KG1 (cell line): ENCODE data around the gene MORC4.

Experiments
- DNase-seq: peaks from one replicate; lab custom pipeline; 2025; lab: John Stamatoyannopoulos, UW

MORC4 gene

GRCh38 chrX:106905064-106905708 lies 94.8 kb downstream of the MORC4 start:
- DNase-seq: no peak

GRCh38 chrX:106903856-106904528 lies 96.0 kb downstream of the MORC4 start:
- no peak for DNase-seq

GRCh38 chrX:106903291-106903824 lies 96.7 kb downstream of the MORC4 start, which contains the start of gene RIPPLY1:
Gene RIPPLY1, minus strand, starts transcription at chrX:106903341. Its CDS starts 54 bp downstream, at chrX:106903287.
- DNase-seq: no peak

- DNase-seq: no peak
These were observed 97.3 kb downstream of the MORC4 start for GRCh38 chrX:106902684-106903083.

- DNase-seq: no peak
These were observed 98.2 kb downstream of the MORC4 start for GRCh38 chrX:106901781-106902219.

GRCh38 chrX:106901341-106901740 lies 98.7 kb downstream of the MORC4 start:
- DNase-seq: no peak

- no peak for DNase-seq
These were observed 100.2 kb downstream of the MORC4 start for GRCh38 chrX:106899841-106900240.

GRCh38 chrX:106899276-106899675 lies 100.7 kb downstream of the MORC4 start:
- no peak for DNase-seq

GRCh38 chrX:106898462-106898861 lies 101.5 kb downstream of the MORC4 start:
- DNase-seq: no peak

- DNase-seq: no peak
These were observed 102.8 kb downstream of the MORC4 start for GRCh38 chrX:106897259-106897658.

GRCh38 chrX:106894978-106895452 lies 105.0 kb downstream of the MORC4 start:
- DNase-seq: no peak

- DNase-seq: no peak
These were observed 105.6 kb downstream of the MORC4 start for GRCh38 chrX:106894392-106894909.

GRCh38 chrX:106891762-106892460 lies 108.1 kb downstream of the MORC4 start:
- DNase-seq: no peak
